Omental fat pad (tissue), 4 donors: ENCODE data around the gene KMT2E. TPM values are rescaled to one million over a fixed set of nuclear protein-coding genes. Genes with fewer than 3 reads are reported as not detected.

ENCODE experiments used
- ATAC-seq: fragments of 150-250 bp; one replicate; pipeline ENCODE4 v1.9.1; 2016; ENCODE audit warnings: mild to moderate bottlenecking, moderate library complexity; ENCODE audit not compliant: low FRiP score
- DNase-seq: peaks from one replicate; pipeline ENCODE4 v3.0.0-alpha.2; 2019; ENCODE audit warnings: low spot score
- total RNA-seq, 4 donors: library from RNA; depleted of rRNA; stranded (reverse); fragments of >200 nt; gene quantifications; one replicate each; pipeline ENCODE4 v1.1.0, GENCODE V29; 2016
- TF ChIP-seq, protein P1 (sequence below), 3 donors: fragments of 450-650 bp; IDR thresholded peaks; one replicate each; pipeline ENCODE4 v1.5.1; 2016 to 2017; ENCODE audit warnings: antibody characterized with exemption in 3 of 3, mild to moderate bottlenecking in 3 of 3, moderate library complexity in 2 of 3

KMT2E gene
- total RNA-seq, 4 donors from 2014 or later, result 75.3 to 124 (median 101) TPM

DNA sequence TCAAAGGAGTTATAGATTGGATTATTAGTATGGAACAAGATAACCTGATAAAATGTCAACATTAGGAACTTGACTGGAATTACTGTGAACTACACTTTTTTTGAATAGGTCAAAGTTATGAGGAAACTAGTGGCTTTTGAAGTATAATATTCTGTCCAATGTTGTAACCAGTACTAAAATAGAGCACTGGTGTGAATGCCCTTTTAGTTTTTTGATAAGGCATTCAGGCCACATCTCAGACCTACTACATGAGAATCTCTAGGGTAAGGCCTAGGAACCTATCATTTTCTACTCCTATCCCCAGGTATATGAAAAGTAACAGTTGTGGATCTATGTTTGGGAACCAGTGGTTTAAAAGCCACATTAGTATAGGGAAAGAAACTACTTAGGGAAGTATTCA is 16.4 kb downstream of the KMT2E start:
- DNase-seq (no peak), ATAC-seq (no peak)
- TF ChIP-seq, protein P1, sequence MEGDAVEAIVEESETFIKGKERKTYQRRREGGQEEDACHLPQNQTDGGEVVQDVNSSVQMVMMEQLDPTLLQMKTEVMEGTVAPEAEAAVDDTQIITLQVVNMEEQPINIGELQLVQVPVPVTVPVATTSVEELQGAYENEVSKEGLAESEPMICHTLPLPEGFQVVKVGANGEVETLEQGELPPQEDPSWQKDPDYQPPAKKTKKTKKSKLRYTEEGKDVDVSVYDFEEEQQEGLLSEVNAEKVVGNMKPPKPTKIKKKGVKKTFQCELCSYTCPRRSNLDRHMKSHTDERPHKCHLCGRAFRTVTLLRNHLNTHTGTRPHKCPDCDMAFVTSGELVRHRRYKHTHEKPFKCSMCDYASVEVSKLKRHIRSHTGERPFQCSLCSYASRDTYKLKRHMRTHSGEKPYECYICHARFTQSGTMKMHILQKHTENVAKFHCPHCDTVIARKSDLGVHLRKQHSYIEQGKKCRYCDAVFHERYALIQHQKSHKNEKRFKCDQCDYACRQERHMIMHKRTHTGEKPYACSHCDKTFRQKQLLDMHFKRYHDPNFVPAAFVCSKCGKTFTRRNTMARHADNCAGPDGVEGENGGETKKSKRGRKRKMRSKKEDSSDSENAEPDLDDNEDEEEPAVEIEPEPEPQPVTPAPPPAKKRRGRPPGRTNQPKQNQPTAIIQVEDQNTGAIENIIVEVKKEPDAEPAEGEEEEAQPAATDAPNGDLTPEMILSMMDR (IDR thresholded peaks at IDR 0.05), result no peak

- ATAC-seq (no peak), DNase-seq (no peak)
- TF ChIP-seq, protein P1 (IDR thresholded peaks at IDR 0.05), result no peak
Observed at GRCh38 chr7:105032553-105033214, 18.7 kb downstream of the KMT2E start.

DNA sequence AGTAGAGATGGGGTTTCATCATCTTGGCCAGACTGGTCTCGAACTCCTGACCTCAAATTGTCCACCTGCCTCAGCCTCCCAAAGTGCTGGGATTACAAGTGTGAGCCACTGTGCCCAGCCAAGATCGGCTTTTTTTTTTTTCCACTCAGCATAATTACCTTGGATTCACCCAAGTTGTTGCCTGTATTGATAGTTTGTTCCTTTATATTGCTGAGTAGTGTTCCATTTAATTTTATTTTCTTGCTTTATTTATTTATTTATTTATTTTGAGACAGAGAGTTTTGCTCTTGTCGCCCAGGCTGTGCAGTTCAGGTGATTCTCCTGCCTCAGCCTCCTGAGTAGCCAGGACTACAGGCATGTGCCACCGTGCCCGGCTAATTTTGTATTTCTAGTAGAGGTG is 21.3 kb downstream of the KMT2E start:
- no peak for DNase-seq
- TF ChIP-seq, protein P1 (IDR thresholded peaks at IDR 0.05), result no peak
- no peak for ATAC-seq

DNA sequence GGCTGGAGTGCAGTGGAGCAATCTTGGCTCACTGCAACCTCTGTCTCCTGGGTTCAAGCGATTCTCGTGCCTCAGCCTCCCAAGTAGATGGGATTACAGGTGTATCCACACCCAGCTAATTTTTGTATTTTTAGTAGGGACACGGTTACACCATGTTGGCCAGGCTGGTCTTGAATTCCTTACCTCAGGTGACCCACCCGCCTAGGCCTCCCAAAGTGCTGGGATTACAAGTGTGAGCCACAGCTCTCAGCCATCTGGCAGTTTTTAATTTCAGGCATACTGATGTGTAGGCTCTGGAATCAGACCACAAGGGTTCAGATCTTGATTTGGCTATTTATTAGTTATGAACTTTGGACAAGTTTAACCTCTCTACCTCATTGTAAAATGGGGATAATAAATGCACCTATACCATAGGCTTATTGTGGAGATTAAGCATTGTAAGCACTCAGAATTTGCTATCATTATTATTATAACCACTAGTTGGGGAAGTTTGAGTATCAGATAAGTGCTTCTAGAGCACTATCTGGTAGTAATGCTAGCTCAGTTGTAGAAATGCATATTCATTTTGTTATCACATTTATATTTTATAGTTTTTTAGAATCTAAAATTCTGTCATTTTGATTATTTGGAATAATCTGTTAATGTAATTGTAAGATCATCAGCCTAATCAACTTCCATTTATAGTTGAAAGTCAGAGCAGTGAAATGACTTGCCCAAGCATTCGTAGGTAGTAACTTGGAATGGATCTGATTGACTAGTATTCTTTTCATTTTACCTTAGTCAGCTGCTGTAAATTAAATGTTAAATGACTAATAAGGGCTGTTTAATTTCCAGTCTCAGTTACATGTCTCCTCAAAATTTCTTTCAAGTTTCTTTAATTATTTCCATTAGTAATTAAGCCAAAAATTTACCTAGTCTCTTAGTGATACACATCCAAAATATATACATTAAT is 22.5 kb downstream of the KMT2E start:
- DNase-seq (no peak), ATAC-seq (no peak)
- TF ChIP-seq, protein P1 (IDR thresholded peaks at IDR 0.05), result no peak

DNA sequence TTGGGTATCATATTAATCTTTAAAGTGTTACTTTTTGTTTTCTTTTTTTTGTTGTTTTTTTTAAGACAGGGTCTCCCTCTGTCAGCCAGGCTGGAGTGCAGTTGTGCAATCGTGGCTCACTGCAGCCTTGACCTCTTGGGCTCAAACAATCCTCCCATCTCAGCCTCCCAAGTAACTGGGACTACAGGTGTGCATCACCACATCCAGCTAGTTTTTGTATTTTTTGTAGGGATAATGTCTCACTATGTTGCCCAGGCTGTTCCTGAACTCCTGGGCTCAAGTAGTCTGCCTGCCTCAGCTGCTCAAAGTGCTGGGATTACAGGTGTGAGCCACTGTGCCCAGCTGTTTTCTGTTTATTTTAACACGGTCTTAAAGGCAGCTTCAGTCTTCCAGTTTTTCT is 23.3 kb downstream of the KMT2E start:
- TF ChIP-seq, protein P1 (IDR thresholded peaks at IDR 0.05), result no peak
- DNase-seq (no peak), ATAC-seq (no peak)

DNA sequence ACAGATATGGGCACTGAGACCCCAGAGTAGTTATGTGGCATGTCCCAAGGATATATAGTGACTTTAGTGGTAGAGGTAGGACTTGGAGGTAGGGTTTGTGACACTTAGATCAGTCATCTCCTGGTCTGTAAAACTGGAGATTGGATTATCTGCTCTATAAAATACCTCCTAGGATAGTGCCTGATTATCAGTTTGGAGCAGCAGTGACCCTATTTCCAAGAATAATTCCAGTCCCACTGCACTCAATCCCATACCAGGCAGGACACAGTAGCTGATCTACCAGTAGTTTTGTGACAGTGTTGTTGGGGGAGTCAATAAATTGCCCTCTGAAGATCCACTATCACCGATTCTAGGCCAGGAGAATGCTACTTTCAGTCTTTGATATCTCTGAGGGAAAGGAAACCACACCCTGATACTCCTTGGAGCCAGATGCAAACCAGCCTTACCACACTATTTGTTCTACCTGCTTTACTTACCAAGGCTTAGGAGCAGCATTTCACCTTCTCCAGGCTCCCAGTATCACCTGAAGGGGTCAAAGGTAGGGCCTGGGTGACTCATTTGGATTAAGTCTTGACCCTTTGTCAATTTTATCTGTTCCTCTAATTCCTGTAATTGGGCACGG is 30.6 kb downstream of the KMT2E start:
- no peak for ATAC-seq
- DNase-seq, result no peak
- TF ChIP-seq, protein P1 (IDR thresholded peaks at IDR 0.05), result no peak
